Smooth muscle cell (in vitro differentiated cells): ENCODE measurements around the gene C15orf39. TPM values are rescaled to one million over a fixed set of nuclear protein-coding genes. Genes with fewer than 3 reads are reported as not detected.
"Not testable (repeated sequence)": the region's sequence is repeated elsewhere in the genome, so short reads cannot be mapped to it uniquely, and the experiment has no call there.

Experiments
- DNase-seq: peaks from one replicate; lab custom pipeline; 2025; ENCODE audit not compliant: unreplicated experiment; lab: John Stamatoyannopoulos, UW
- H2AFZ ChIP-seq: fragments of 200-600 bp; sonication (generic); 2 replicates; pipeline ENCODE4 v1.6.0; 2016; ENCODE audit warnings: antibody characterized with exemption, low read depth, mild to moderate bottlenecking
- H3F3A ChIP-seq: fragments of 200-600 bp; sonication (generic); 2 replicates; pipeline ENCODE4 v1.6.0; 2017; ENCODE audit warnings: antibody characterized with exemption, low read depth
- H3K27ac ChIP-seq: fragments of 200-600 bp; sonication (generic); 2 replicates; pipeline ENCODE4 v1.5.1; 2016; ENCODE audit warnings: low read depth, mild to moderate bottlenecking
- H3K27me3 ChIP-seq: fragments of 200-600 bp; sonication (generic); 2 replicates; pipeline ENCODE4 v1.6.1; 2016; ENCODE audit warnings: low read depth, mild to moderate bottlenecking
- H3K36me3 ChIP-seq: fragments of 200-600 bp; sonication (generic); 2 replicates; pipeline ENCODE4 v1.5.1; 2016; ENCODE audit warnings: low read depth
- H3K4me1 ChIP-seq: fragments of 200-600 bp; sonication (generic); 2 replicates; pipeline ENCODE4 v1.5.1; 2016; ENCODE audit warnings: low read depth
- H3K4me2 ChIP-seq: fragments of 200-600 bp; sonication (generic); 2 replicates; pipeline ENCODE4 v1.6.0; 2016; ENCODE audit warnings: mild to moderate bottlenecking
- H3K4me3 ChIP-seq: fragments of 200-600 bp; sonication (generic); 2 replicates; pipeline ENCODE4 v1.5.1; 2016; ENCODE audit warnings: mild to moderate bottlenecking
- H3K79me2 ChIP-seq: fragments of 200-600 bp; sonication (generic); 2 replicates; pipeline ENCODE4 v1.6.0; 2016; ENCODE audit warnings: low read depth, mild to moderate bottlenecking
- H3K9ac ChIP-seq: fragments of 200-600 bp; sonication (generic); 2 replicates; pipeline ENCODE4 v1.6.0; 2016; ENCODE audit warnings: low read depth
- H3K9me3 ChIP-seq: fragments of 200-600 bp; sonication (generic); replicated peaks from 2 replicates; pipeline ENCODE4 v1.5.1; 2016; ENCODE audit warnings: low read depth
- H4K20me1 ChIP-seq: fragments of 200-600 bp; sonication (generic); 2 replicates; pipeline ENCODE4 v1.6.0; 2016; ENCODE audit warnings: low read depth
- CTCF ChIP-seq: fragments of 200-600 bp; sonication (generic); IDR thresholded peaks from 2 replicates; pipeline ENCODE4 v1.5.1; 2017; ENCODE audit warnings: borderline replicate concordance, mild to moderate bottlenecking, antibody characterized with exemption; ENCODE audit not compliant: insufficient read depth, poor library complexity, severe bottlenecking
- WGBS: methylation state at CpG from one replicate; pipeline ENCODE4 v1.1.7; 2016; ENCODE audit warnings: low lambda C conversion rate; 5-methylcytosine and 5-hydroxymethylcytosine counted together
- polyA plus RNA-seq: library from polyadenylated mRNA; unstranded; fragments of >200 nt; fragmentation: Nextera tagmentation; extraction: Ambion mirVana; gene quantifications from 2 replicates; pipeline ENCODE4 v1.2.1, GENCODE V29; 2016
- total RNA-seq: library from RNA; depleted of rRNA; stranded (reverse); fragments of >200 nt; gene quantifications from 2 replicates; pipeline ENCODE4 v1.2.3, GENCODE V29; 2014

Gene C15orf39
- total and polyA plus RNA-seq, 2 experiments from 2014 or later, result 8.4 to 9.3 TPM

GRCh38 chr15:75237316-75237982, 35.8 kb downstream of the C15orf39 start:
- H3K36me3 ChIP-seq, result no peaks in the 10 kb centered on the region
- no peak for TF ChIP-seq CTCF
- no peak for DNase-seq
- no peak overlapping the region for H3K9ac ChIP-seq
- no peaks in the 10 kb centered on the region for H4K20me1 ChIP-seq
- H3K9me3 ChIP-seq, result no peaks in the 10 kb centered on the region
- H3K27me3 ChIP-seq, result peaks cover 6% of the 10 kb centered on the region
- no peak overlapping the region for H3K27ac ChIP-seq
- no peak overlapping the region for H3K4me2 ChIP-seq
- no peaks in the 10 kb centered on the region for H3F3A ChIP-seq
- no peak overlapping the region for H2AFZ ChIP-seq
- no peaks in the 10 kb centered on the region for H3K79me2 ChIP-seq
- WGBS, result 87% methylated on average over 11 of the region's 11 CpGs
- no peaks in the 10 kb centered on the region for H3K4me1 ChIP-seq
- H3K4me3 ChIP-seq, result no peak overlapping the region

GRCh38 chr15:75238150-75238549, 36.5 kb downstream of the C15orf39 start:
- Histone ChIP-seq H3K36me3 (no peaks in the 10 kb centered on the region), H3K27me3 (peaks cover 1% of the 10 kb centered on the region), H3K27ac (no peak overlapping the region), H3F3A (no peaks in the 10 kb centered on the region), H2AFZ (no peak overlapping the region), H3K4me1 (no peaks in the 10 kb centered on the region), H3K9ac (no peak overlapping the region), H3K4me2 (no peak overlapping the region), H4K20me1 (no peaks in the 10 kb centered on the region), H3K9me3 (no peaks in the 10 kb centered on the region), H3K79me2 (no peaks in the 10 kb centered on the region), H3K4me3 (no peak overlapping the region)
- TF ChIP-seq CTCF, result no peak
- 92% methylated on average over 5 of the region's 5 CpGs for WGBS
- no peak for DNase-seq

GRCh38 chr15:75245741-75246140, 44.1 kb downstream of the C15orf39 start:
- DNase-seq, H3K9me3 ChIP-seq, H3K4me2 ChIP-seq, H3K4me1 ChIP-seq, H3K9ac ChIP-seq, H3F3A ChIP-seq, H3K79me2 ChIP-seq, H3K4me3 ChIP-seq, H3K36me3 ChIP-seq, H3K27ac ChIP-seq, H2AFZ ChIP-seq, H4K20me1 ChIP-seq: not testable (repeated sequence)
- peaks cover 23% of the 10 kb centered on the region for H3K27me3 ChIP-seq
- WGBS, result 100% methylated on average over 1 of the region's 1 CpG

GRCh38 chr15:75248991-75249390, 47.3 kb downstream of the C15orf39 start:
- not testable (repeated sequence) for H3K4me3 ChIP-seq, H2AFZ ChIP-seq, H3K27ac ChIP-seq, DNase-seq, H3F3A ChIP-seq, H3K79me2 ChIP-seq, H4K20me1 ChIP-seq, H3K9me3 ChIP-seq, H3K4me2 ChIP-seq, H3K9ac ChIP-seq, H3K36me3 ChIP-seq, H3K4me1 ChIP-seq
- peaks cover 30% of the 10 kb centered on the region for H3K27me3 ChIP-seq
- WGBS, result 84% methylated on average over 6 of the region's 6 CpGs
